GM21528 (cell line): ENCODE results near the gene TBPL1.

Experiments
- ATAC-seq: cut with Tn5 transposase; IDR thresholded peaks from one replicate; pipeline ENCODE4 v1.9.1; 2021; ENCODE audit warnings: mild to moderate bottlenecking, moderate library complexity; ENCODE audit not compliant: unreplicated experiment, low FRiP score

Gene TBPL1

GRCh38 chr6:134000443-134000842 lies 47.4 kb downstream of the TBPL1 start:
- ATAC-seq, result no peak

GRCh38 chr6:134002821-134003220 lies 49.8 kb downstream of the TBPL1 start:
- ATAC-seq, result no peak

DNA sequence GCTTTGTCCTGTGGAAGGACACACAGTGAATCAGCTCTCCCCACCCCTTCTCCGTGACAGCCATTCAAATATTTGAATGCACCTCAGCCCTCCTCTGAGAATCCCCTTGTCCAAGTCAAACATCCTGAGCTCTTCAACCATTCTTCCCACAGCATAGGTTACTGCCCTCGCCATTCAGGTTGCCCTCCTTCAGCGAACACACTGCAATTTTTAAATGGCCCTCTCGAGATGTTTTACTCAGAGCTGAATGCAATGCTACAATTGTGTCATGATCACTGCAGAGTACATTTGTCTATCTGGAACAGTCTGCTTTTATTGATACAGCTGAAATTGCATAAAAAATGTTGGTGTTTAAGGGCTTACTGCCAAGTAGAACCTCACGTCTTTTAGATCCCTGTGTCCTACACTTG lies 50.5 kb downstream of the TBPL1 start:
- no peak for ATAC-seq

GRCh38 chr6:134004714-134005113 lies 51.7 kb downstream of the TBPL1 start:
- no peak for ATAC-seq

DNA sequence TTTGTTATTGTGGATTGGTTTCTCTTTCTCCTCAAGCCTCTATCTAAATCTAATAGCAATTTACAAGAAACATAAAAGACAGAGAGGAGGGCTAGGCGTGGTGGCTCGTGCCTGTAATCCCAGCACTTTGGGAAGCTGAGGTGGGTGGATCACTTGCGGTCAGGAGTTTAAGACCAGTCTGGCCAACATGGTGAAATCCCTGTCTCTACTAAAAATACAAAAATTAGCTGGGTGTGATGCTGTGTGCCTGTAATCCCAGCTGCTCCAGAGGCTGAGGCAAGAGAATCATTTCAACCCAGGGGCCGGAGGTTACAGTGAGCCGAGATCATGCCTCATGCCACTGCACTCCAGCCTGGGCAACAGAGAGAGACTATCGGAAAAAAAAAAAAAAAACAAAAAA lies 52.8 kb downstream of the TBPL1 start:
- no peak for ATAC-seq

- ATAC-seq, result no peak
Measured at GRCh38 chr6:134007077-134007476, 54.1 kb downstream of the TBPL1 start.

DNA sequence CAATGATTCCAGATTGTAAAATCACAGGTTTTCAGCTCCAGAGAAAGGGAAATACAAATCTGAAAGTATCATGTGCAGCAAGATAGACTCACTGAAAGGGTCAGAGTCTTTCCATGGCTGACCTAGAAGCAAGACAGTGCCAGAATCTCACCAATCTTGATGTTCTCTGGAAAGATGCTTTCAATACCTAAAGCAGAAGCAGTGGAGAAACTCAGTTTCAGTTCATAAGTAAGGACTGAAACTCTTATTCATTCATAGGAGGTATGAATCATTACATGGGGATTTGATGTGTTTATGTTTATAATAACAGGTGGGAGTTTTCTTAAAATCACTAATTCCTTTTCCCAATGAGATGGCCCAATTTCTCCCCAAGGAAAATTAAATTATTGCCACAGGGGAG lies 56.9 kb downstream of the TBPL1 start:
- no peak for ATAC-seq

DNA sequence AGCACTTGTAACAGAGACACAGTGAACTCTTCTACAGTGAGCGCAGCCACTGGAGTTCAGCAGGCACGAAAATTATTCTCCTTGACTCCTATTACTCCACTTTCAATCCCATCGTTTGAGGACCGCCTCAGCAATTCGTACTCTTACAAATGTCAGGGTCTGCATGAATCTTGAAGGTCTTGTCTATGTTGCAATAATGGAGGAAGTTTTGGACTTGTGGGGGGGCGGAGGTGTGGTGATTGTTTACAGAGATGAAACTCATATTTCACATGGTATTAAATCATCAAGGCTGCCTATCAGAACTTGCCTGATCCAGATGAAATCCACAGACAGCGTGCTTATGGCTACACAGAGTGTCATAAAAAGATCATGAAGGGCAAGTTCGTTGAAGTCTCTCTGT lies 57.4 kb downstream of the TBPL1 start:
- ATAC-seq, result no peak

DNA sequence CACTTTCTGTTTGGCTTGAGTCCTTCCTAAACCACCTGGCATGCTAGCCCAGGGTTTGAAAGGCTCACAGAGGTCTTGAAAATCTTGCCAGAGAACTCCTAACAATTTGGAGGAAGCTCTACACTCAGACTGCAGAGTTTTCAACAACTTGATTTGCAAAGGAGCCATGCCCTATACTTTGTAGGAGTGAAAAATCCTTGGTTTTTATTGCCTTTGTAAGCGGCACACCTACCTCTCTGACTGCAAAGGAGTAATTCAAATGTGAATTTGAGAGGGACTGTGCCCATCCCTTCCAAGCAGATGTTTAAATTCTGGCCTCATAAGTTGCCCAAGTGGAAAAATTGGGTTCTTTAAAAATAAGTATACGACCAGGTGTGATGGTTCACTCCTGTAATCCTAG lies 58.0 kb downstream of the TBPL1 start:
- ATAC-seq, result no peak

GRCh38 chr6:134014588-134015137 lies 61.6 kb downstream of the TBPL1 start:
- no peak for ATAC-seq

DNA sequence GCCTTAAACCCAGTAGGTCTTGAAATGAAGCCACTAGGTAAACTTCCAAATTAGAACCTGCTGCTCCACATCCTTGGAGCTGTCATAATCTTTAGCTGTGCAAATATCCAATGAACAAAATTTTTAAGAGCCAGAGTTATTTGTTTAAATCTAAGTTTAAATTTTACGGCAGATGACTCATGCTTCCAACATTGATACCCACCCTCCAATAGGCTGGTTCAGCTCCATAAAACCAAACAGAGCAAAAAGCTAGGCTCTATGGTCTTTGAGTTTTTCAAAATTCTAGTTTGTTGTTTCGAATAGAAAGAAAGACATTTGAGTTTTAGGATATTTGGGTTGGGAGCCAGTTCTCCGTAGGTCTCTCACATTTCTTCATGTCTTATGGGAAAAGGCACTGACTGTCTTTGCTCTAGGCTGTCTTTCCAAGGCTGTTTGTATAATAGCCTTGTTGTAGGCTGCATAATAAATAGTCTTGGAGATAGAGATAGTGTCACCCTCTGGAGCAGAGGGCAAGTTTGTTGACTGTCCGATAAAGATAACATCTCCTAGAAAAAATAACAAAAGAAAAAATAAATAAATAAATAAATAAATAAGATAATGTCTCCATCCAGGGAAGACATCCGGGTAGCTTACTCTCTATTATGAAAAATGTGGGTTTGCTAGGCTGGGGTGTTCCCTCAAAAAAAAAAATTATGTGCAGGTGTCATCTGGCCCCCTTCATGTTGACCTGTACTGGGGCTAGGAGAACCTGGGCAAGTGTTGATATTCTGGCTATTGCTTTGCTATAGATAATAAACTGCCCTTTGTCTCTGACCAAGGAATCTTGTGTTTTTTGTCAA lies 62.9 kb downstream of the TBPL1 start:
- no peak for ATAC-seq

- ATAC-seq, result no peak
Measured at GRCh38 chr6:134016558-134016814, 63.5 kb downstream of the TBPL1 start.

DNA sequence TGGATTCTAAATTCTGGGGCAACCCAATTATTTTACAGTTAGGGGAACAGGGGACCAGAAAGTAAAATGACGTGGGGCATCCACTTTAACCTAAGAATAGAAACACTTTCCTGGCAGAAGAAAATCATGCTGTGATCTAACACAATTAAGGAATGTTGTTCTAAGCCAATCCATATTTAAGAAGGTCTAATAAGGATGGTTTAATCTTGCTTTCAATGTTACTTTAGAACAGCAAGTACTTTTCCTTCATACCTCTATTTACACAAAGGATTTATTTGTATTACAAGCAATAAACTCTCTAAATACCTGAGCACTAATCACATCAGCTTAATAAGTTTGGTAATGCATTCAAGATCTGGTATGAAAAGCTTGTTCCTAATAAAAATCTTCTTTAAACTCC lies 67.0 kb downstream of the TBPL1 start:
- ATAC-seq, result no peak

DNA sequence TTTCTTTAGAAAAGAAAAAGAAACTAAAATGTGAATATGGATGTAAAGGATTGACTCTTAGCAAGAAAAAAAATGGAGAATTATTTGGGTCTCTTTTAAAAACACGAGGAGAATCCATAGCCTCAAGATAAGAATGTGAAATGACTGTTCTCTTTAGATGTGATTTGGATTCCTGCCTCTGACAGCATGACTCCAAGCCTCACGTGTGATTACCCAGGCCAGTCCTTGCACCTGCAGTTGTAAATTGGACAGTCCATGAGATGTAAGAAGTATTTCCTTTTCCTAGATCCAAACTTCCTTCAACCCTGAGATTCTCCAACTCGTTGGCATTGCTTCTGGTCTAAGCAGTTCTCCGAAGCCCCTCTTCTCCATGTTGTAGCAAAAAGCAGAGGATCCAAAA lies 67.5 kb downstream of the TBPL1 start:
- no peak for ATAC-seq

- no peak for ATAC-seq
Measured at GRCh38 chr6:134020968-134021367, 67.9 kb downstream of the TBPL1 start.

DNA sequence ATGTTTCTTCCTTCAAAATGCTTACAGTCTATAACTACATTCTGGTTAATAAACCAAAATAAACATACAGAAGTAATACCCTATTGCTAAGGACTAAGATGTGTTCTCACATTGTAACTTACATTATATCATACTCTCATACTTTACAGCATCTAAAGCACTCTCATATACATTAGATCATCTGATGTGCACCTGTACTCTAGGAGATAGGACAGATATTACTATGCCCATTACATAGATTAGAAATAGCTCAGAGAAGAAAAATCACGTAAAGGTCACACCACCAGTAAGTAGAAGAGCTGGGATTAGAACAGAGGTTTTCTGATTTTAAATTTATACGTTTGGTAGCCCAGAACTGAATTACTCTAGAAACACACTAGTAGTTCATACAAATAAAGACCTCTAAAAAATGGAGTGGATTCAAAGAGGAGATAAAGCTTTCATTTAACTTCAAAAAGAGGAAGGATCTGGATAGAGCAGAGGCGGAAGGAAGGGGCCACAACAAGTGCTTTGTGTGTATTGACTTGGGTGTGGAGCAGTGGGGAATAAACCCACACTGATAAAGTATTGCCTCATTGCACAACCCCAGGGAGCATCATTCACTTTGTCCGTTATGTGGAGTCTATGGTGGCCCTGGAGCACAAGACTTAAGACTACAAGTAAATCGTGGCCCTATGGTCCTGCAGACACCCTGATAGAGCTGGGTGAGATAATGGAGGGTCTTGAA lies 68.5 kb downstream of the TBPL1 start:
- no peak for ATAC-seq

- ATAC-seq, result no peak
Measured at GRCh38 chr6:134022650-134023049, 69.6 kb downstream of the TBPL1 start.

DNA sequence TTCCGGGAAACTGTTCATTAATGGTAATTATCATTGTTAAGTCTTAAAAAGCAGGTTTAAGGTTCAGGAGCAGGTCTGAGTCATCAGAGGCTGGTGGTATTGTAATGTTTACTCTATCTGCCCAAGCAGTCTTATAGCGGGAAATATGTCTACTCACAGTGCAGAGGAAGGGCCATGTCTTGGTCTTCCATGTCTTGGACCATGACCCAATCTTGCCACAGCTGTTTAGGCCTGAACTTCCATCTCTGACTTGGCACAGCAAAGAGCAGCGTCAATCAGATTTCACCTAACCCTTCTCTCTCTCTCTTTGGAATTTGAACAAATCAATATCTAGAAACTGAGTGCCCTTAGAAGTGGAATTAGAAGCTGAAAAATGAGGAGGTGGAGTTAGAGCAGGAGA lies 73.6 kb downstream of the TBPL1 start:
- ATAC-seq, result no peak

DNA sequence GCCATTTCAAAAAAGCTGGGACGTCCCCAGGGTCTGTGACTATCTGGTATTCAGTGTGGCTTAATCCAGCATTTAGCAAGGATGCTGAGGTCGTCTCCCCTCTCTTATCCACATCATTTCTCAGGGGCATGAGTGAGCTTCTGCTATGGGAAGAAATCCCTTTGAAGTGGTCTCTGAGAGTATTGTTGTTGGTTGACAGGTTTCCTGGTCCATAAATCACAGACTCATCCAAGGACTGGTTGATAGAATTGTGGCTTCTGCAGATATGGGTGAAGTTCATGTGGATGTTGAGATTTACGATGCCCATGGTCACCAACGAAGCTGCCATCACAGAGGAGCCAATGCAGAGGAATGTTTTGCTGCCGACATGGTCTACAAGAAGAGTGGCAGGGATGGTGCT lies 75.4 kb downstream of the TBPL1 start:
- no peak for ATAC-seq

GRCh38 chr6:134029495-134030455 lies 76.8 kb downstream of the TBPL1 start:
- ATAC-seq, result no peak

DNA sequence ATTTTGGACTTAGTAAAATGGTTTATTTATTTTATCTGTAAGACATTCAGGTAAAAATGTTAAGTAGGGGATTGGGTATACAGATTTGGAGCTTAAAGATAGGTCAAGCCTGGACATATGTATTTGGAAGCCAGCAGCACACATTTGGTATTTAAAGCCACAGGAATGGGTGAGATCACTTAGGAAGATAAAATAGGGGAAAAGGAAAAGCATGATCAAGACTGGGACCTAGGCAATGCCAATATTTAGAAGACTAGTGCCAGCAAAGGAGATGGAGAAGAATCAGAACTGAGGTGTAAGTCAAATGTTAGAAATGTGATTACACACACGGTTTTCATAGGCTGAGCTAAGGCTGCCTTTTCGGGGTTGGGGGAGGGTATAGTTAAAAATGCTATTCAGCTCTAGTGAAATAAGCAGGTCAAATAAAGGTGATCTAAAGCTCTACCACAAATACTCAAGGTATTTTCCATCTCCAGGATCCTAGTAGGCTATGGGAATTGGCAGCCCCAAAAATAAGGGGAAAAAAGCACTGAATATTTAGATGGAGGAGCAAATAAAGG lies 78.8 kb downstream of the TBPL1 start:
- no peak for ATAC-seq
